Panc1 (cell line): ENCODE measurements around the gene RAD51D. TPM values are rescaled to one million over a fixed set of nuclear protein-coding genes. Genes with fewer than 3 reads are reported as not detected.
A peak's percentile ranks its signal among the peaks of the same experiment; 100 is the strongest.

Source experiments
- ATAC-seq: fragments of 200-7000 bp; cut with Tn5 transposase; 2 replicates; pipeline ENCODE4 v1.9.1; 2020; ENCODE audit warnings: mild to moderate bottlenecking, moderate library complexity
- BruUV-seq: library from RNA; stranded (reverse); fragments of 400-500 nt; replicated peaks from 2 replicates; lab custom pipeline; 2021; lab: Mats Ljungman, UMichigan
- CTCF ChIA-PET: fragments of 300-600 bp; sonication (Branson Sonifier 250); formaldehyde crosslinking; loops from one replicate; lab custom pipeline; 2022; ENCODE audit warnings: antibody characterized with exemption; lab: Charles Lee
- POLR2A ChIA-PET: fragments of 300-600 bp; sonication (Branson Sonifier 250); formaldehyde crosslinking; loops from one replicate; lab custom pipeline; 2022; ENCODE audit warnings: antibody characterized with exemption; lab: Charles Lee
- DNase-seq: peaks from one replicate; pipeline ENCODE4 v3.0.0-alpha.2; 2010; ENCODE audit warnings: low read depth, low spot score
- H3K27ac ChIP-seq: 2 replicates; pipeline ENCODE4 v1.5.1; 2011; ENCODE audit warnings: mild to moderate bottlenecking, low read length, inconsistent platforms
- H3K27me3 ChIP-seq: fragments of 200-500 bp; sonication (Bioruptor generic); 2 replicates; pipeline ENCODE4 v1.6.0; 2014; ENCODE audit warnings: low read length, inconsistent platforms; ENCODE audit not compliant: control insufficient read depth, insufficient read depth
- H3K36me3 ChIP-seq: fragments of 200-500 bp; sonication (Bioruptor generic); 2 replicates; pipeline ENCODE4 v1.5.1; 2014; ENCODE audit warnings: inconsistent platforms, mild to moderate bottlenecking, low read length, moderate library complexity; ENCODE audit not compliant: control insufficient read depth, insufficient read depth
- H3K4me1 ChIP-seq: 2 replicates; pipeline ENCODE4 v1.5.1; 2011; ENCODE audit warnings: inconsistent platforms, mild to moderate bottlenecking, low read length, moderate library complexity; ENCODE audit not compliant: control insufficient read depth, insufficient read depth
- H3K4me3 ChIP-seq, 2 experiments: 2 replicates each; pipeline ENCODE4 v1.5.1; 2011 to 2012; ENCODE audit warnings: low read depth in 2 of 2, low read length in 2 of 2, mild to moderate bottlenecking in 2 of 2, inconsistent platforms in 1 of 2, moderate library complexity in 1 of 2
- H3K9me3 ChIP-seq: fragments of 200-500 bp; sonication (Bioruptor generic); 2 replicates; pipeline ENCODE4 v1.5.1; 2014; ENCODE audit warnings: low read depth, mild to moderate bottlenecking, inconsistent platforms, low read length, moderate library complexity; ENCODE audit not compliant: control insufficient read depth, insufficient read depth
- POLR2AphosphoS5 ChIP-seq: IDR thresholded peaks from 2 replicates; pipeline ENCODE4 v1.6.1; 2012; ENCODE audit warnings: mild to moderate bottlenecking, low read depth, low read length, moderate library complexity
- SIN3A ChIP-seq: IDR thresholded peaks from 2 replicates; pipeline ENCODE4 v1.6.1; 2012; ENCODE audit warnings: low read depth, mild to moderate bottlenecking, low read length, moderate library complexity, borderline replicate concordance; ENCODE audit not compliant: insufficient read depth
- TCF7L2 ChIP-seq: IDR thresholded peaks from 2 replicates; pipeline ENCODE4 v1.6.1; 2011; ENCODE audit warnings: mild to moderate bottlenecking, low read depth, low read length, inconsistent platforms
- in situ Hi-C: cut with HindIII; loops from 2 replicates; pipeline ENCODE4 v1.10.0; 2016; ENCODE audit warnings: low sequenced_read_pairs, low pct_unique_long_range_greater_than_20kb
- intact Hi-C: fragments of 100-400 bp; cut with micrococcal nuclease; formaldehyde crosslinking; loops from one replicate; pipeline ENCODE4 v1.10.0; 2022; ENCODE audit not compliant: unreplicated experiment
- total RNA-seq: library from RNA; stranded (reverse); gene quantifications from one replicate; pipeline ENCODE4 v1.2.1, GENCODE V29; 2021; ENCODE audit not compliant: unreplicated experiment
- TF ChIP-seq, protein P1 (sequence below): fragments of 450-650 bp; IDR thresholded peaks from 2 replicates; pipeline ENCODE4 v1.5.1; 2017; ENCODE audit warnings: mild to moderate bottlenecking
- TF ChIP-seq, protein P2 (sequence below), 2 experiments: IDR thresholded peaks; 2 replicates each; pipeline ENCODE4 v1.6.1; 2011 to 2012; ENCODE audit warnings: low read depth in 2 of 2, control low read depth in 1 of 2, low read length in 1 of 2, mild to moderate bottlenecking in 1 of 2, moderate library complexity in 1 of 2; ENCODE audit not compliant: insufficient read depth in 1 of 2

Gene RAD51D
- total RNA-seq, 1 experiment from 2014 or later = 25.9 TPM

DNA sequence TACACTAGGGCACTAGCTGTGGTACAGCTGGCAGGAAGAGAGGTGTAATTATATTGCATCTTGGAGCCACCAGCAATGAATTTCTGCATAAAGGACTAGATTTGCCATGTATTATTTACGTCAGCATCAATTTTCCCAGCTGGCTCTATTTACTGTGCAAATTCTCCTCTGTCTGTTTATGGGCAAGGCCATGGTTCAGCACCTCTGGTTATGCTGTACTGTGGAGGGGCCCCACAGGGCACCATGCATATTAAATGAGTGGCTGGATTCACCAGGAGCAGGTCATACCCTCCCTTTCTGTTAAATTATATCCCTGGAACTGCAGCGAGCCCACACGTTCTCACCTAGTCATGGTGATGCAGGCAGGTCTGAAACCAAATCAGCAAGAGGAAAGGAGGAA, 19.8 kb downstream of the RAD51D start:
- H3K4me3 ChIP-seq = no peak overlapping the region
- H3K9me3 ChIP-seq = no peaks in the 10 kb centered on the region
- no peaks in the 10 kb centered on the region for H3K27me3 ChIP-seq
- no peaks in the 10 kb centered on the region for H3K36me3 ChIP-seq
- H3K27ac ChIP-seq = no peak overlapping the region
- TF ChIP-seq, protein P1, sequence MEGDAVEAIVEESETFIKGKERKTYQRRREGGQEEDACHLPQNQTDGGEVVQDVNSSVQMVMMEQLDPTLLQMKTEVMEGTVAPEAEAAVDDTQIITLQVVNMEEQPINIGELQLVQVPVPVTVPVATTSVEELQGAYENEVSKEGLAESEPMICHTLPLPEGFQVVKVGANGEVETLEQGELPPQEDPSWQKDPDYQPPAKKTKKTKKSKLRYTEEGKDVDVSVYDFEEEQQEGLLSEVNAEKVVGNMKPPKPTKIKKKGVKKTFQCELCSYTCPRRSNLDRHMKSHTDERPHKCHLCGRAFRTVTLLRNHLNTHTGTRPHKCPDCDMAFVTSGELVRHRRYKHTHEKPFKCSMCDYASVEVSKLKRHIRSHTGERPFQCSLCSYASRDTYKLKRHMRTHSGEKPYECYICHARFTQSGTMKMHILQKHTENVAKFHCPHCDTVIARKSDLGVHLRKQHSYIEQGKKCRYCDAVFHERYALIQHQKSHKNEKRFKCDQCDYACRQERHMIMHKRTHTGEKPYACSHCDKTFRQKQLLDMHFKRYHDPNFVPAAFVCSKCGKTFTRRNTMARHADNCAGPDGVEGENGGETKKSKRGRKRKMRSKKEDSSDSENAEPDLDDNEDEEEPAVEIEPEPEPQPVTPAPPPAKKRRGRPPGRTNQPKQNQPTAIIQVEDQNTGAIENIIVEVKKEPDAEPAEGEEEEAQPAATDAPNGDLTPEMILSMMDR = no peak
- TF ChIP-seq TCF7L2 (no peak), POLR2AphosphoS5 (no peak), SIN3A (no peak)
- TF ChIP-seq, protein P2, sequence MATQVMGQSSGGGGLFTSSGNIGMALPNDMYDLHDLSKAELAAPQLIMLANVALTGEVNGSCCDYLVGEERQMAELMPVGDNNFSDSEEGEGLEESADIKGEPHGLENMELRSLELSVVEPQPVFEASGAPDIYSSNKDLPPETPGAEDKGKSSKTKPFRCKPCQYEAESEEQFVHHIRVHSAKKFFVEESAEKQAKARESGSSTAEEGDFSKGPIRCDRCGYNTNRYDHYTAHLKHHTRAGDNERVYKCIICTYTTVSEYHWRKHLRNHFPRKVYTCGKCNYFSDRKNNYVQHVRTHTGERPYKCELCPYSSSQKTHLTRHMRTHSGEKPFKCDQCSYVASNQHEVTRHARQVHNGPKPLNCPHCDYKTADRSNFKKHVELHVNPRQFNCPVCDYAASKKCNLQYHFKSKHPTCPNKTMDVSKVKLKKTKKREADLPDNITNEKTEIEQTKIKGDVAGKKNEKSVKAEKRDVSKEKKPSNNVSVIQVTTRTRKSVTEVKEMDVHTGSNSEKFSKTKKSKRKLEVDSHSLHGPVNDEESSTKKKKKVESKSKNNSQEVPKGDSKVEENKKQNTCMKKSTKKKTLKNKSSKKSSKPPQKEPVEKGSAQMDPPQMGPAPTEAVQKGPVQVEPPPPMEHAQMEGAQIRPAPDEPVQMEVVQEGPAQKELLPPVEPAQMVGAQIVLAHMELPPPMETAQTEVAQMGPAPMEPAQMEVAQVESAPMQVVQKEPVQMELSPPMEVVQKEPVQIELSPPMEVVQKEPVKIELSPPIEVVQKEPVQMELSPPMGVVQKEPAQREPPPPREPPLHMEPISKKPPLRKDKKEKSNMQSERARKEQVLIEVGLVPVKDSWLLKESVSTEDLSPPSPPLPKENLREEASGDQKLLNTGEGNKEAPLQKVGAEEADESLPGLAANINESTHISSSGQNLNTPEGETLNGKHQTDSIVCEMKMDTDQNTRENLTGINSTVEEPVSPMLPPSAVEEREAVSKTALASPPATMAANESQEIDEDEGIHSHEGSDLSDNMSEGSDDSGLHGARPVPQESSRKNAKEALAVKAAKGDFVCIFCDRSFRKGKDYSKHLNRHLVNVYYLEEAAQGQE (IDR thresholded peaks at IDR 0.05; ENCODE audit: insufficient read depth in 1 of 2, low read depth in 2 of 2, low read length in 1 of 2) = no peak
- no peak for ATAC-seq
- H3K4me1 ChIP-seq = no peaks in the 10 kb centered on the region
- no TSS peak for BruUV-seq
- DNase-seq = no peak
- in situ Hi-C loops = no loop called here
- ChIA-PET CTCF (no interaction called here), POLR2A (no interaction called here)
- intact Hi-C loops = no loop called here

DNA sequence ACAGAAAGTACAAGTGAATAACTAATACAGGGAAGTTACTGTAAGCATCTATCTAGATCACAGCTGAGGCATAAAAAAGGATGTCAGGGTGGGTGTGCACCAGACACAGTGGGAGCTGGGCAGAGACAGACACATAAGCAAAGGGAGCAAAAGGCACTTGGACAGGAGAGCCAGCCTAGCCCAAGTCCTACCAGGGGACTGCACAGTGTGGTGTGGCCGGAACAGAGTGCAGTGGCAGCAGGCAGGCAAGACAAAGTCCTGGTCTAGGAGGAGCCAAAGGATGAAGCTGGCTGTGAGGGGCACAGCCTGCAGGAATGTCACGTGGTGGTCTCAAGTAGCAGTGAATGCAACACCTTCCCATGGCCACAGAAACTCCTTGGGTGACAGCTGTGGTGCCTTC, 21.9 kb downstream of the RAD51D start:
- H3K27me3 ChIP-seq = no peaks in the 10 kb centered on the region
- in situ Hi-C loops = no loop called here
- no peaks in the 10 kb centered on the region for H3K9me3 ChIP-seq
- TF ChIP-seq SIN3A = no peak
- no peak for TF ChIP-seq POLR2AphosphoS5
- no peak overlapping the region for H3K27ac ChIP-seq
- CTCF ChIA-PET = no interaction called here
- POLR2A ChIA-PET = interaction anchor here (0.6 kb wide), 2 partner anchors 11 to 612 kb away, joined by 3 to 9 read pairs; no protein-coding TSS in a partner anchor
- DNase-seq (no peak), ATAC-seq (0 out of 2 replicates have a peak, but pooled peaks have one; percentile 44)
- no peak overlapping the region for H3K4me3 ChIP-seq
- intact Hi-C loops = no loop called here
- no TSS peak for BruUV-seq
- no peaks in the 10 kb centered on the region for H3K36me3 ChIP-seq
- H3K4me1 ChIP-seq = no peaks in the 10 kb centered on the region

DNA sequence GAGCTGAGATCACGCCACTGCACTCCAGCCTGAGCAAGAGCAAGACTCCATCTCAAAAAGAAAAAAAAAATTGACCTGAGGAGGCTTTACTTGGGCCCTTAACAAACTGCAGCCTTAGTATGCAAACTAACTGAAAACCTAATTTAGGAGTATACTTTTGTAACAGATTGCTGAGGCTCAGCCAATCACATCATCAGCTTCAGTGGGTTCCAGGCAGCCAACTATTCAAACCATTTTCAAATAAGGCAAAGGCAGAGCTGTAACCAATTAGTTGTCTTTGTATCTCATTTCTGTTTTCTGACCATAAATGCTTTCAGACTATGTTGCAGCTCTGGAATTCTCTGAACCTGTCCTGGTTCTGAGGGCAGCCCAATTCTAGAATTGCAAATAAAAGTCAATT, 23.9 kb downstream of the RAD51D start:
- intact Hi-C loops = no loop called here
- ATAC-seq (no peak), DNase-seq (no peak)
- Histone ChIP-seq H3K4me3 (no peak overlapping the region), H3K27ac (no peak overlapping the region), H3K36me3 (no peaks in the 10 kb centered on the region), H3K27me3 (no peaks in the 10 kb centered on the region), H3K4me1 (no peaks in the 10 kb centered on the region), H3K9me3 (no peaks in the 10 kb centered on the region)
- CTCF ChIA-PET = no interaction called here
- TF ChIP-seq, protein P1 = no peak
- TF ChIP-seq, protein P2 (IDR thresholded peaks at IDR 0.05; ENCODE audit: insufficient read depth in 1 of 2, low read depth in 2 of 2, low read length in 1 of 2) = no peak
- BruUV-seq = no TSS peak
- POLR2A ChIA-PET = no interaction called here
- in situ Hi-C loops = no loop called here
